ENCODE data around the gene PIAS2. TPM values are rescaled to one million over a fixed set of nuclear protein-coding genes. Genes with fewer than 3 reads are reported as not detected.

The PIAS2 gene
- total and polyA plus RNA-seq, 2 experiments from 2014 or later: 30.3 to 54.2 TPM

- Histone ChIP-seq H3K4me3 (no peak overlapping the region), H3K4me2 (no peak overlapping the region), H2AFZ (peak overlapping the region; percentile 59; the same call in 1 of the 2 replicates), H3K79me2 (replicated peaks; ENCODE audit: insufficient read depth) (no peaks in the 10 kb centered on the region), H3K27me3 (ENCODE audit: insufficient read depth) (no peaks in the 10 kb centered on the region), H3K27ac (ENCODE audit: low read depth) (no peak overlapping the region), H3K4me1 (ENCODE audit: insufficient read depth) (peaks cover 27% of the 10 kb centered on the region), H4K20me1 (replicated peaks; ENCODE audit: insufficient read depth) (no peaks in the 10 kb centered on the region), H3K9me2 (ENCODE audit: insufficient read depth) (peaks cover 21% of the 10 kb centered on the region), H3K36me3 (ENCODE audit: insufficient read depth) (no peaks in the 10 kb centered on the region), H3F3A (replicated peaks; ENCODE audit: low read depth) (no peaks in the 10 kb centered on the region)
- Mint-ChIP-seq H3K27ac (no peak overlapping the region), H3K4me3 (no peak overlapping the region), H3K36me3 (ENCODE audit: low read depth) (no peaks in the 10 kb centered on the region), H3K27me3 (ENCODE audit: insufficient read depth, low read depth, poor library complexity) (no peaks in the 10 kb centered on the region), H3K9me3 (no peaks in the 10 kb centered on the region; the same call in 2 of the 3 replicates), H3K4me1 (peaks cover 35% of the 10 kb centered on the region)
- no peak for DNase-seq (ENCODE audit: low spot score)
- no peak for TF ChIP-seq EZH2 (IDR thresholded peaks at IDR 0.05; ENCODE audit: low read depth, unreplicated experiment)
- TF ChIP-seq REST (IDR thresholded peaks at IDR 0.05; ENCODE audit: unreplicated experiment): no peak
- TF ChIP-seq NANOG (IDR thresholded peaks at IDR 0.05; ENCODE audit: borderline replicate concordance): no peak
- no peak for TF ChIP-seq STAT1 (IDR thresholded peaks at IDR 0.05; ENCODE audit: unreplicated experiment)
- no peak for TF ChIP-seq ZNF114 (CRISPR knock-in tag; IDR thresholded peaks at IDR 0.05)
- TF ChIP-seq EZH2phosphoT487 (IDR thresholded peaks at IDR 0.05; ENCODE audit: unreplicated experiment): no peak
- no peak for TF ChIP-seq CREB1 (CRISPR knock-in tag; IDR thresholded peaks at IDR 0.05; ENCODE audit: low read depth)
- TF ChIP-seq, protein P1, sequence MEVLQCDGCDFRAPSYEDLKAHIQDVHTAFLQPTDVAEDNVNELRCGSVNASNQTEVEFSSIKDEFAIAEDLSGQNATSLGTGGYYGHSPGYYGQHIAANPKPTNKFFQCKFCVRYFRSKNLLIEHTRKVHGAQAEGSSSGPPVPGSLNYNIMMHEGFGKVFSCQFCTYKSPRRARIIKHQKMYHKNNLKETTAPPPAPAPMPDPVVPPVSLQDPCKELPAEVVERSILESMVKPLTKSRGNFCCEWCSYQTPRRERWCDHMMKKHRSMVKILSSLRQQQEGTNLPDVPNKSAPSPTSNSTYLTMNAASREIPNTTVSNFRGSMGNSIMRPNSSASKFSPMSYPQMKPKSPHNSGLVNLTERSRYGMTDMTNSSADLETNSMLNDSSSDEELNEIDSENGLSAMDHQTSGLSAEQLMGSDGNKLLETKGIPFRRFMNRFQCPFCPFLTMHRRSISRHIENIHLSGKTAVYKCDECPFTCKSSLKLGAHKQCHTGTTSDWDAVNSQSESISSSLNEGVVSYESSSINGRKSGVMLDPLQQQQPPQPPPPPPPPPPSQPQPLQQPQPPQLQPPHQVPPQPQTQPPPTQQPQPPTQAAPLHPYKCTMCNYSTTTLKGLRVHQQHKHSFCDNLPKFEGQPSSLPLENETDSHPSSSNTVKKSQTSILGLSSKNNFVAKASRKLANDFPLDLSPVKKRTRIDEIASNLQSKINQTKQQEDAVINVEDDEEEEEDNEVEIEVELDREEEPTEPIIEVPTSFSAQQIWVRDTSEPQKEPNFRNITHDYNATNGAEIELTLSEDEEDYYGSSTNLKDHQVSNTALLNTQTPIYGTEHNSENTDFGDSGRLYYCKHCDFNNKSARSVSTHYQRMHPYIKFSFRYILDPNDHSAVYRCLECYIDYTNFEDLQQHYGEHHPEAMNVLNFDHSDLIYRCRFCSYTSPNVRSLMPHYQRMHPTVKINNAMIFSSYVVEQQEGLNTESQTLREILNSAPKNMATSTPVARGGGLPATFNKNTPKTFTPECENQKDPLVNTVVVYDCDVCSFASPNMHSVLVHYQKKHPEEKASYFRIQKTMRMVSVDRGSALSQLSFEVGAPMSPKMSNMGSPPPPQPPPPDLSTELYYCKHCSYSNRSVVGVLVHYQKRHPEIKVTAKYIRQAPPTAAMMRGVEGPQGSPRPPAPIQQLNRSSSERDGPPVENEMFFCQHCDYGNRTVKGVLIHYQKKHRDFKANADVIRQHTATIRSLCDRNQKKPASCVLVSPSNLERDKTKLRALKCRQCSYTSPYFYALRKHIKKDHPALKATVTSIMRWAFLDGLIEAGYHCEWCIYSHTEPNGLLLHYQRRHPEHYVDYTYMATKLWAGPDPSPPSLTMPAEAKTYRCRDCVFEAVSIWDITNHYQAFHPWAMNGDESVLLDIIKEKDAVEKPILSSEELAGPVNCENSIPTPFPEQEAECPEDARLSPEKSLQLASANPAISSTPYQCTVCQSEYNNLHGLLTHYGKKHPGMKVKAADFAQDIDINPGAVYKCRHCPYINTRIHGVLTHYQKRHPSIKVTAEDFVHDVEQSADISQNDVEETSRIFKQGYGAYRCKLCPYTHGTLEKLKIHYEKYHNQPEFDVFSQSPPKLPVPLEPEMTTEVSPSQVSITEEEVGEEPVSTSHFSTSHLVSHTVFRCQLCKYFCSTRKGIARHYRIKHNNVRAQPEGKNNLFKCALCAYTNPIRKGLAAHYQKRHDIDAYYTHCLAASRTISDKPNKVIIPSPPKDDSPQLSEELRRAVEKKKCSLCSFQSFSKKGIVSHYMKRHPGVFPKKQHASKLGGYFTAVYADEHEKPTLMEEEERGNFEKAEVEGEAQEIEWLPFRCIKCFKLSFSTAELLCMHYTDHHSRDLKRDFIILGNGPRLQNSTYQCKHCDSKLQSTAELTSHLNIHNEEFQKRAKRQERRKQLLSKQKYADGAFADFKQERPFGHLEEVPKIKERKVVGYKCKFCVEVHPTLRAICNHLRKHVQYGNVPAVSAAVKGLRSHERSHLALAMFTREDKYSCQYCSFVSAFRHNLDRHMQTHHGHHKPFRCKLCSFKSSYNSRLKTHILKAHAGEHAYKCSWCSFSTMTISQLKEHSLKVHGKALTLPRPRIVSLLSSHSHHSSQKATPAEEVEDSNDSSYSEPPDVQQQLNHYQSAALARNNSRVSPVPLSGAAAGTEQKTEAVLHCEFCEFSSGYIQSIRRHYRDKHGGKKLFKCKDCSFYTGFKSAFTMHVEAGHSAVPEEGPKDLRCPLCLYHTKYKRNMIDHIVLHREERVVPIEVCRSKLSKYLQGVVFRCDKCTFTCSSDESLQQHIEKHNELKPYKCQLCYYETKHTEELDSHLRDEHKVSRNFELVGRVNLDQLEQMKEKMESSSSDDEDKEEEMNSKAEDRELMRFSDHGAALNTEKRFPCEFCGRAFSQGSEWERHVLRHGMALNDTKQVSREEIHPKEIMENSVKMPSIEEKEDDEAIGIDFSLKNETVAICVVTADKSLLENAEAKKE (CRISPR knock-in tag; IDR thresholded peaks at IDR 0.05): no peak
- TF ChIP-seq, protein P2, sequence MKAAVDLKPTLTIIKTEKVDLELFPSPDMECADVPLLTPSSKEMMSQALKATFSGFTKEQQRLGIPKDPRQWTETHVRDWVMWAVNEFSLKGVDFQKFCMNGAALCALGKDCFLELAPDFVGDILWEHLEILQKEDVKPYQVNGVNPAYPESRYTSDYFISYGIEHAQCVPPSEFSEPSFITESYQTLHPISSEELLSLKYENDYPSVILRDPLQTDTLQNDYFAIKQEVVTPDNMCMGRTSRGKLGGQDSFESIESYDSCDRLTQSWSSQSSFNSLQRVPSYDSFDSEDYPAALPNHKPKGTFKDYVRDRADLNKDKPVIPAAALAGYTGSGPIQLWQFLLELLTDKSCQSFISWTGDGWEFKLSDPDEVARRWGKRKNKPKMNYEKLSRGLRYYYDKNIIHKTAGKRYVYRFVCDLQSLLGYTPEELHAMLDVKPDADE (IDR thresholded peaks at IDR 0.05): no peak
- no peak for TF ChIP-seq CTCF (conservative IDR thresholded peaks at IDR 0.05; ENCODE audit: low read depth in 2 of 2)
- TF ChIP-seq ZNF331 (CRISPR knock-in tag; IDR thresholded peaks at IDR 0.05; ENCODE audit: low read depth): no peak
- peak; percentile 64 for ATAC-seq
Observed at GRCh38 chr18:46768166-46768921, 149.0 kb downstream of the PIAS2 start.
